Erythroblast (primary cell): ENCODE measurements around the gene BIRC7.

Experiments
- GATA1 ChIP-seq: IDR thresholded peaks from 2 replicates; pipeline ENCODE4 v1.6.1; 2011; ENCODE audit warnings: low read depth, mild to moderate bottlenecking, control low read depth, low read length, moderate library complexity
- POLR2A ChIP-seq: IDR thresholded peaks from 2 replicates; pipeline ENCODE4 v1.6.1; 2011; ENCODE audit warnings: mild to moderate bottlenecking, low read length

- TF ChIP-seq POLR2A (no peak), GATA1 (no peak)
Measured at GRCh38 chr20:63224412-63225081, 11.2 kb upstream of the BIRC7 start.
